SK-N-MC (cell line): ENCODE results near the gene MAP2K7.
A peak's percentile ranks its signal among the peaks of the same experiment; 100 is the strongest.

Experiments
- DNase-seq: peaks from one replicate; pipeline ENCODE4 v3.0.0-alpha.2; 2011; ENCODE audit warnings: low read depth, low spot score
- H3K27ac ChIP-seq: fragments of 200-600 bp; sonication (generic); 2 replicates; pipeline ENCODE4 v1.5.1; 2016; ENCODE audit warnings: mixed run types
- H3K36me3 ChIP-seq: fragments of 200-600 bp; sonication (generic); 2 replicates; pipeline ENCODE4 v1.6.1; 2017; ENCODE audit warnings: antibody characterized with exemption, low read length, mixed read lengths; ENCODE audit not compliant: insufficient read depth
- H3K4me3 ChIP-seq: fragments of 200-600 bp; sonication (generic); 2 replicates; pipeline ENCODE4 v1.5.1; 2016
- H3K9ac ChIP-seq: fragments of 200-600 bp; sonication (generic); 2 replicates; pipeline ENCODE4 v1.8.0; 2017; ENCODE audit warnings: mixed run types, mixed read lengths; ENCODE audit not compliant: insufficient read length
- H3K9me3 ChIP-seq: fragments of 200-600 bp; sonication (generic); 2 replicates; pipeline ENCODE4 v1.6.1; 2017; ENCODE audit warnings: low read depth, mild to moderate bottlenecking, antibody characterized with exemption, low read length, moderate library complexity, mixed read lengths
- EZH2 ChIP-seq: fragments of 200-600 bp; sonication (generic); IDR thresholded peaks from one replicate; pipeline ENCODE4 v1.6.1; 2017; ENCODE audit warnings: antibody characterized with exemption
- FOXP2 ChIP-seq: optimal IDR thresholded peaks from 2 replicates; pipeline ENCODE3; 2011; ENCODE audit warnings: mild to moderate bottlenecking, moderate library complexity; ENCODE audit not compliant: insufficient read depth; ENCODE audit errors: extremely low read length, control extremely low read depth
- POLR2AphosphoS5 ChIP-seq: IDR thresholded peaks from 2 replicates; pipeline ENCODE4 v1.6.1; 2012; ENCODE audit warnings: mild to moderate bottlenecking, low read depth, low read length, borderline replicate concordance

The MAP2K7 gene

GRCh38 chr19:7900931-7901330 lies 2.7 kb upstream of the MAP2K7 start:
- H3K36me3 ChIP-seq, result peaks cover 4% of the 10 kb centered on the region; the same call in 1 of the 2 replicates
- H3K27ac ChIP-seq, result no peak overlapping the region
- no peak for TF ChIP-seq EZH2
- no peak for TF ChIP-seq FOXP2
- TF ChIP-seq POLR2AphosphoS5, result no peak
- no peak for DNase-seq
- no peak overlapping the region for H3K9ac ChIP-seq
- H3K4me3 ChIP-seq, result no peak overlapping the region
- no peaks in the 10 kb centered on the region for H3K9me3 ChIP-seq

- Histone ChIP-seq H3K27ac (no peak overlapping the region), H3K9me3 (no peaks in the 10 kb centered on the region)
Observed at GRCh38 chr19:7901337-7901736, 2.3 kb upstream of the MAP2K7 start.

GRCh38 chr19:7902796-7903243 lies 857 bp upstream of the MAP2K7 start:
- DNase-seq, result no peak
- peak overlapping the region; percentile 89 for H3K4me3 ChIP-seq
- H3K9me3 ChIP-seq, result no peaks in the 10 kb centered on the region
- H3K9ac ChIP-seq, result peak overlapping the region; percentile 96
- TF ChIP-seq FOXP2 (no peak), POLR2AphosphoS5 (no peak), EZH2 (no peak)
- H3K36me3 ChIP-seq, result peaks cover 9% of the 10 kb centered on the region; the same call in 1 of the 2 replicates
- peak overlapping the region; percentile 83 for H3K27ac ChIP-seq

More at GRCh38 chr19:7901337-7901736, 2.3 kb upstream of the MAP2K7 start:
- TF ChIP-seq EZH2, result no peak
- no peak for TF ChIP-seq POLR2AphosphoS5
- TF ChIP-seq FOXP2, result no peak
- H3K36me3 ChIP-seq, result peaks cover 8% of the 10 kb centered on the region; the same call in 1 of the 2 replicates
- DNase-seq, result no peak
- H3K4me3 ChIP-seq, result no peak overlapping the region
- H3K9ac ChIP-seq, result no peak overlapping the region

- Histone ChIP-seq H3K9me3 (no peaks in the 10 kb centered on the region), H3K4me3 (peak overlapping the region; percentile 87), H3K9ac (peak overlapping the region; percentile 81), H3K36me3 (peaks cover 9% of the 10 kb centered on the region; the same call in 1 of the 2 replicates), H3K27ac (peak overlapping the region; percentile 85)
- no peak for TF ChIP-seq FOXP2
- no peak for TF ChIP-seq EZH2
- TF ChIP-seq POLR2AphosphoS5, result no peak
- DNase-seq, result no peak
Observed at GRCh38 chr19:7904074-7905020, 670 bp downstream of the MAP2K7 start.

GRCh38 chr19:7905268-7905667 lies 1.6 kb downstream of the MAP2K7 start:
- Histone ChIP-seq H3K9ac (peak overlapping the region; percentile 53), H3K9me3 (no peaks in the 10 kb centered on the region), H3K4me3 (peak overlapping the region; percentile 87), H3K36me3 (peaks cover 11% of the 10 kb centered on the region; the same call in 1 of the 2 replicates), H3K27ac (no peak overlapping the region)
- DNase-seq, result no peak
- TF ChIP-seq EZH2 (no peak), POLR2AphosphoS5 (no peak), FOXP2 (no peak)

GRCh38 chr19:7905859-7906258 lies 2.2 kb downstream of the MAP2K7 start:
- no peak overlapping the region for H3K9ac ChIP-seq
- H3K9me3 ChIP-seq, result no peaks in the 10 kb centered on the region
- H3K4me3 ChIP-seq, result no peak overlapping the region
- DNase-seq, result no peak
- H3K36me3 ChIP-seq, result peaks cover 17% of the 10 kb centered on the region; the same call in 1 of the 2 replicates
- no peak overlapping the region for H3K27ac ChIP-seq
- no peak for TF ChIP-seq EZH2
- no peak for TF ChIP-seq FOXP2
- TF ChIP-seq POLR2AphosphoS5, result no peak

- TF ChIP-seq POLR2AphosphoS5, result no peak
- no peak for TF ChIP-seq FOXP2
- TF ChIP-seq EZH2, result no peak
- no peaks in the 10 kb centered on the region for H3K9me3 ChIP-seq
- peaks cover 30% of the 10 kb centered on the region; the same call in 1 of the 2 replicates for H3K36me3 ChIP-seq
- no peak overlapping the region for H3K4me3 ChIP-seq
- H3K27ac ChIP-seq, result no peak overlapping the region
- H3K9ac ChIP-seq, result no peak overlapping the region
- DNase-seq, result no peak
Observed at GRCh38 chr19:7907122-7907521, 3.4 kb downstream of the MAP2K7 start.

- no peak for TF ChIP-seq FOXP2
- Histone ChIP-seq H3K27ac (no peak overlapping the region), H3K9me3 (no peaks in the 10 kb centered on the region), H3K9ac (no peak overlapping the region), H3K4me3 (no peak overlapping the region), H3K36me3 (peaks cover 31% of the 10 kb centered on the region; the same call in 1 of the 2 replicates)
- DNase-seq, result no peak
Observed at GRCh38 chr19:7907544-7907943, 3.9 kb downstream of the MAP2K7 start.

- no peak overlapping the region for H3K9ac ChIP-seq
- H3K27ac ChIP-seq, result no peak overlapping the region
- no peak for TF ChIP-seq FOXP2
- TF ChIP-seq EZH2, result no peak
- TF ChIP-seq POLR2AphosphoS5, result no peak
- peaks cover 31% of the 10 kb centered on the region; the same call in 1 of the 2 replicates for H3K36me3 ChIP-seq
- no peak overlapping the region for H3K4me3 ChIP-seq
- DNase-seq, result no peak
- H3K9me3 ChIP-seq, result no peaks in the 10 kb centered on the region
Observed at GRCh38 chr19:7908078-7908699, 4.5 kb downstream of the MAP2K7 start.
